Tibial artery (tissue), 4 donors: ENCODE measurements around the gene COG5.
A peak's percentile ranks its signal among the peaks of the same experiment; 100 is the strongest.

ENCODE experiments used
- DNase-seq, 2 donors: peaks; one replicate each; pipeline ENCODE4 v3.0.0-alpha.2; 2019
- H3K27ac ChIP-seq, 2 donors: fragments of 200-600 bp; sonication (generic) in 1 of 2; 1 replicate in 1 of 2; 2 replicates in 1 of 2; pipeline ENCODE4 v1.5.1; 2018 to 2019; ENCODE audit warnings: mild to moderate bottlenecking in 1 of 2
- H3K27me3 ChIP-seq, 2 donors: fragments of 200-600 bp; sonication (generic) in 1 of 2; one replicate each; pipeline versions ENCODE4 v1.5.1 to v1.6.0; 2016 to 2019
- H3K36me3 ChIP-seq, 3 donors: fragments of 200-600 bp; sonication (generic) in 2 of 3; one replicate each; pipeline ENCODE4 v1.5.1; 2016 to 2019; ENCODE audit warnings: mild to moderate bottlenecking in 2 of 3
- H3K4me1 ChIP-seq, 4 donors: fragments of 200-600 bp; sonication (generic) in 2 of 4; 1 replicate in 3 of 4; 2 replicates in 1 of 4; pipeline ENCODE4 v1.5.1; 2016 to 2019
- H3K4me3 ChIP-seq, 2 donors: fragments of 200-600 bp; sonication (generic) in 1 of 2; 1 replicate in 1 of 2; 2 replicates in 1 of 2; pipeline ENCODE4 v1.5.1; 2018 to 2019; ENCODE audit warnings: mild to moderate bottlenecking in 2 of 2
- H3K9me3 ChIP-seq, 3 donors: fragments of 200-600 bp; sonication (generic) in 1 of 3; one replicate each; pipeline ENCODE4 v1.5.1; 2016 to 2019
- CTCF ChIP-seq, 2 experiments: fragments of 200-600 bp in 1 of 2; fragments of 450-650 bp in 1 of 2; IDR thresholded peaks; one replicate each; pipeline ENCODE4 v1.5.1; 2017 to 2019; ENCODE audit warnings: antibody characterized with exemption in 2 of 2, mild to moderate bottlenecking in 1 of 2, moderate library complexity in 1 of 2
- intact Hi-C: fragments of 100-400 bp; cut with DNase I; formaldehyde crosslinking; loops from one replicate; pipeline ENCODE4 v1.15.0; 2023; ENCODE audit warnings: low total_unique reads

Gene COG5

GRCh38 chr7:107173691-107174406, 389.9 kb downstream of the COG5 start:
- Histone ChIP-seq H3K4me3 (no peak overlapping the region), H3K9me3 (no peaks in the 10 kb centered on the region), H3K4me1 (peaks cover 0 to 88% (median 46%) of the 10 kb centered on the region in 4 donors), H3K27me3 (no peaks in the 10 kb centered on the region), H3K36me3 (no peaks in the 10 kb centered on the region), H3K27ac (no peak overlapping the region)
- TF ChIP-seq CTCF (IDR thresholded peaks at IDR 0.05): no peak
- DNase-seq: no peak
- intact Hi-C loops: no loop called here

GRCh38 chr7:107173191-107173590, 390.5 kb downstream of the COG5 start:
- intact Hi-C loops: no loop called here
- Histone ChIP-seq H3K4me3 (no peak overlapping the region), H3K36me3 (no peaks in the 10 kb centered on the region), H3K4me1 (peaks cover 0 to 81% (median 43%) of the 10 kb centered on the region in 4 donors), H3K9me3 (no peaks in the 10 kb centered on the region), H3K27ac (no peak overlapping the region), H3K27me3 (no peaks in the 10 kb centered on the region)
- no peak for TF ChIP-seq CTCF (IDR thresholded peaks at IDR 0.05)
- DNase-seq: no peak

GRCh38 chr7:107172276-107173032, 391.3 kb downstream of the COG5 start:
- no peaks in the 10 kb centered on the region for H3K9me3 ChIP-seq
- peaks cover 0 to 74% (median 41%) of the 10 kb centered on the region in 4 donors for H3K4me1 ChIP-seq
- no peaks in the 10 kb centered on the region for H3K27me3 ChIP-seq
- intact Hi-C loops: no loop called here
- H3K4me3 ChIP-seq: no peak overlapping the region
- no peak for TF ChIP-seq CTCF (IDR thresholded peaks at IDR 0.05)
- no peaks in the 10 kb centered on the region for H3K36me3 ChIP-seq
- H3K27ac ChIP-seq: no peak overlapping the region
- no peak for DNase-seq

- Histone ChIP-seq H3K4me3 (no peak overlapping the region), H3K9me3 (no peaks in the 10 kb centered on the region), H3K36me3 (no peaks in the 10 kb centered on the region), H3K27me3 (no peaks in the 10 kb centered on the region), H3K4me1 (peaks cover 0 to 73% (median 35%) of the 10 kb centered on the region in 4 donors), H3K27ac (no peak overlapping the region)
- intact Hi-C loops: no loop called here
- peak in 1 of 2 donors; percentile 47 for DNase-seq
- TF ChIP-seq CTCF (IDR thresholded peaks at IDR 0.05): no peak
Measured at GRCh38 chr7:107171496-107171895, 392.2 kb downstream of the COG5 start.

- no peaks in the 10 kb centered on the region for H3K27me3 ChIP-seq
- no peak for DNase-seq
- intact Hi-C loops: no loop called here
- no peaks in the 10 kb centered on the region for H3K9me3 ChIP-seq
- peak overlapping the region; percentile 95 to 97 for H3K4me3 ChIP-seq
- H3K4me1 ChIP-seq: peaks cover 0 to 61% (median 34%) of the 10 kb centered on the region in 4 donors
- no peaks in the 10 kb centered on the region for H3K36me3 ChIP-seq
- TF ChIP-seq CTCF (IDR thresholded peaks at IDR 0.05): no peak
- peak overlapping the region; percentile 98 to 100 for H3K27ac ChIP-seq
Measured at GRCh38 chr7:107170051-107170915, 393.4 kb downstream of the COG5 start.
